C4-2B (cell line): Measurements from ENCODE around the gene CEMIP.

Experiments used
- CTCF ChIP-seq: fragments of 450-650 bp; conservative IDR thresholded peaks from 2 replicates; pipeline ENCODE4 v1.5.1; 2017; ENCODE audit warnings: mild to moderate bottlenecking
- ZFX ChIP-seq: fragments of 450-650 bp; IDR thresholded peaks from 2 replicates; pipeline ENCODE4 v1.6.1; 2017

GRCh38 chr15:80926126-80926525, 147.0 kb downstream of the CEMIP start:
- TF ChIP-seq CTCF (no peak), ZFX (no peak)
